Neutrophil (primary cell): ENCODE measurements around the gene CACNA1C.
"Not testable (repeated sequence)": the region's sequence is repeated elsewhere in the genome, so short reads cannot be mapped to it uniquely, and the experiment has no call there.

Experiments used
- H3K27ac ChIP-seq: fragments of 200-600 bp; sonication (generic); 2 replicates; pipeline ENCODE4 v1.5.1; 2016; ENCODE audit warnings: mild to moderate bottlenecking, moderate library complexity
- H3K27me3 ChIP-seq: fragments of 200-600 bp; sonication (generic); 2 replicates; pipeline ENCODE4 v1.6.0; 2016; ENCODE audit warnings: mild to moderate bottlenecking
- H3K36me3 ChIP-seq: fragments of 200-600 bp; sonication (generic); 2 replicates; pipeline ENCODE4 v1.5.1; 2017
- H3K4me1 ChIP-seq, 2 experiments: fragments of 200-600 bp in 1 of 2; sonication (generic) in 1 of 2; 1 replicate in 1 of 2; 2 replicates in 1 of 2; pipeline versions ENCODE4 v1.5.1 to v1.6.1; 2013 to 2016; ENCODE audit warnings: low read depth in 1 of 2, low read length in 1 of 2, mild to moderate bottlenecking in 1 of 2, moderate library complexity in 1 of 2; ENCODE audit not compliant: control insufficient read depth in 1 of 2, insufficient read depth in 1 of 2
- H3K4me3 ChIP-seq, 2 experiments: fragments of 200-600 bp in 1 of 2; sonication (generic) in 1 of 2; 1 replicate in 1 of 2; 2 replicates in 1 of 2; pipeline ENCODE4 v1.5.1; 2013 to 2016; ENCODE audit warnings: low read depth in 1 of 2, low read length in 1 of 2, mild to moderate bottlenecking in 1 of 2, moderate library complexity in 1 of 2
- H3K9me3 ChIP-seq: fragments of 200-600 bp; sonication (generic); 2 replicates; pipeline ENCODE4 v1.5.1; 2016
- TF ChIP-seq, protein P1 (sequence below): fragments of 200-600 bp; sonication (generic); IDR thresholded peaks from 2 replicates; pipeline ENCODE4 v1.5.1; 2016; ENCODE audit warnings: antibody characterized with exemption

CACNA1C gene

DNA sequence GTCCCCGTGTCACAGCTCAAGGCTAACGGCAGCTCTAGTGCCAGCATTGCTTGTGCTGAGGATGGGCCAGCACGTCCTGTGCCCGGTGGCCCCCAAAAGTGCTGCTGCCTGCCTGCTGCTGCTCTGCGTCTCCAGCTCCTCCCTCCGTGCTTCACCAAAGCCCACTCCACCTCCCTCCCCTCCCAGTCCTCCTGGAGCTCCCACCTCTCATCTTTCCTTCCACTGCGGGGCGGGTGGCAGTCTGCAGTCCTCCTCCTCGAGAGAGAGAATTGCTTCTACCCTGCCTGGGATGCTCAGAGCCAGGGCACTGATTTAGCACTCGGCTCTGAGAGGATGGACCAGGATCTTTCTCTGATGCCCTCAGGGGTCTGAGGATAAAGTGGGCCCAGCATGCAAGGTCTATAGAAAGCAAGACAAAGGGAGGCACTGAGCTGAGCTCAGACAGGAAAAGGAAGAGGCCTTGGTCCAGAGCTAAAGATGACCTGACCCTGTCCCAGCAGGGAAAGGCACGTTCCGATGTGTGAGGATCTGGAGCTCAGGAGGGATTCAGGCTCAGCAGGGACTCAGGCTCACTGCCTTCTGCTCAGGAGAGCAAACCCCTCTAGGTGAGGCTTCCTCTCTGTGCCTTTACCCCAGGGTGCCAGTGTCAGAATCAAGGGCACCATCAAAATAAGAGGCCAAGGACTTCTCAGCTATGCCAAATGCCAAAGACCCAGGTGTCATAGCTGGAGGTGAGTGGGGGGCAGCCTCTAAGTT lies 628.8 kb downstream of the CACNA1C start:
- Histone ChIP-seq H3K27ac (no peak overlapping the region), H3K4me3 (no peak overlapping the region), H3K4me1 (no peaks in the 10 kb centered on the region), H3K27me3 (peaks cover 5% of the 10 kb centered on the region), H3K36me3 (no peaks in the 10 kb centered on the region), H3K9me3 (no peaks in the 10 kb centered on the region)
- TF ChIP-seq, protein P1, sequence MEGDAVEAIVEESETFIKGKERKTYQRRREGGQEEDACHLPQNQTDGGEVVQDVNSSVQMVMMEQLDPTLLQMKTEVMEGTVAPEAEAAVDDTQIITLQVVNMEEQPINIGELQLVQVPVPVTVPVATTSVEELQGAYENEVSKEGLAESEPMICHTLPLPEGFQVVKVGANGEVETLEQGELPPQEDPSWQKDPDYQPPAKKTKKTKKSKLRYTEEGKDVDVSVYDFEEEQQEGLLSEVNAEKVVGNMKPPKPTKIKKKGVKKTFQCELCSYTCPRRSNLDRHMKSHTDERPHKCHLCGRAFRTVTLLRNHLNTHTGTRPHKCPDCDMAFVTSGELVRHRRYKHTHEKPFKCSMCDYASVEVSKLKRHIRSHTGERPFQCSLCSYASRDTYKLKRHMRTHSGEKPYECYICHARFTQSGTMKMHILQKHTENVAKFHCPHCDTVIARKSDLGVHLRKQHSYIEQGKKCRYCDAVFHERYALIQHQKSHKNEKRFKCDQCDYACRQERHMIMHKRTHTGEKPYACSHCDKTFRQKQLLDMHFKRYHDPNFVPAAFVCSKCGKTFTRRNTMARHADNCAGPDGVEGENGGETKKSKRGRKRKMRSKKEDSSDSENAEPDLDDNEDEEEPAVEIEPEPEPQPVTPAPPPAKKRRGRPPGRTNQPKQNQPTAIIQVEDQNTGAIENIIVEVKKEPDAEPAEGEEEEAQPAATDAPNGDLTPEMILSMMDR, result no peak

DNA sequence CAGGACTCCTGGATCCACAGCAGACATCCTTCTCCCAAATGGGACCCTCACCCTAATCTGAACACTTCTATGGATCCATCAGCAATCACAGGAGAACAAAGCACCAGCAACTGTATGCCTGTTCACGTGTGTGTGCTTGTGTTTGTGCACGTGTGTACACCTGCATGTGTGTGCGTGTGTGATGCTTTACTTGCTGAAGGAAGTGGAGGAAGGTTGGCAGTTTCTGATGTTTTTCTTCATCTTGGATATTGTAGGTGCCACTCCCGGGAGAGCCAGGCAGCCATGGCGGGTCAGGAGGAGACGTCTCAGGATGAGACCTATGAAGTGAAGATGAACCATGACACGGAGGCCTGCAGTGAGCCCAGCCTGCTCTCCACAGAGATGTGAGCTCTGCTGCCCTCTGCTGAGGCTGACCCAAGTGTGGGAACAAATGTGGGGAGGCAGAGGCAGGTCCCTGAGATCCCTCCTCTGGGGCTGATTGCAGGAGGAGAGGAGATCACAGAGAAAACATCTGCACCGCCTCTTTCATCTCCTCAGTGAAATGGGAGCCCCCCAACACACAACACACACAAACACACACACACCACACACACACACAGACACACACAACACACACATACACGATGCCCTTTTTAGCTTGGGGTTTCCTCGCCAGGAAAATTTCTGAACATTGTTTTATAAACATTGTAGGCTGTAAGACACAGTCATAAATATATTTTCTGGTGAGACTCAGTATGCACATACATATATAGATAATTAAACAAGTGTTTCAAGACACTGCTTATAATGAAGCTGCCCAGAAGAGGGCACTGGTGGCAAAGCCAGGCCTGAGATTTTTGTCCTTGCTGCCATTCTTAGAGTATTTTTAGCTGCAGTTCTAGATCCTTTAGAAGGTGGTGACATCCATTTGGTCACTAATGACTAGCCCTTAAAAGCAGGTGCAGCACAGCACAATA lies 629.8 kb downstream of the CACNA1C start:
- Histone ChIP-seq H3K36me3 (no peaks in the 10 kb centered on the region), H3K4me3 (no peak overlapping the region), H3K9me3 (no peaks in the 10 kb centered on the region), H3K4me1 (no peaks in the 10 kb centered on the region), H3K27me3 (peaks cover 5% of the 10 kb centered on the region), H3K27ac (no peak overlapping the region)
- TF ChIP-seq, protein P1, result no peak

DNA sequence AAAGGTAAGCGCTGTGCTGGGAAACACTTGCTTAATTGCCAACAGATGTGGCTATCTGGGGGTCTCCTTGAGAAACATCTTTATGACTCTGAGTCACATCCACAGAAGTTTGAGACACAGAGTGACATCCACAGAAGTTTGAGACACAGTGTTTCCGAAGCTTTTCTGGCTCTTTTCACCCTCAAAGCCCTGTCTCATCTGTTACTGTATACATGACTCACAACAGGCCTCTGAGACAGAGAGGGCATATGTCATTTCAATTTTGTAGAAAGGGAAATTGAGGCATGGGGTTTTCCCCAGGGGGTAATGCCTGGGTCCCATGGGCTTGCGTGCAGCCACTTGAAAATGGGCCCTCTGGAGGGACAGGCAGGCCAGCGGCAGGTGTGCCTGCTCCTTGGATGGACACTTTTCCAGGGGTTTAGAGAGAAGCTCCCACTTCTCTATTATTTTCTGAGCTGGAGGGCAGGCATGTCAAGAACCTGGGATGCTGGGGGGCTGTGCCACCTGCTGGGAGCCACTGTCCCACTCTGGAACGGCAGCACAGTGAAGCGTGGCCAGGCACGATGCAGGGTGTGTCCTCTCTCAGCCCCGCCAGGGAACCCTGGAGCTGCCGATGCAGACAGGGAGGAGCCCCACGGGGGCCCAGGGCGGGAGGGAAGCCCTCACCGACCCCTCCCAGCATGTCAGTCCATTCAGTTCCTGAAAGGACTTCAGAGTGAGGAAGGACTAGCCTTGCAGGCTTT lies 630.7 kb downstream of the CACNA1C start:
- TF ChIP-seq, protein P1, result no peak
- no peaks in the 10 kb centered on the region for H3K4me1 ChIP-seq
- peaks cover 5% of the 10 kb centered on the region for H3K27me3 ChIP-seq
- no peaks in the 10 kb centered on the region for H3K36me3 ChIP-seq
- H3K4me3 ChIP-seq, result no peak overlapping the region
- H3K27ac ChIP-seq, result no peak overlapping the region
- no peaks in the 10 kb centered on the region for H3K9me3 ChIP-seq

DNA sequence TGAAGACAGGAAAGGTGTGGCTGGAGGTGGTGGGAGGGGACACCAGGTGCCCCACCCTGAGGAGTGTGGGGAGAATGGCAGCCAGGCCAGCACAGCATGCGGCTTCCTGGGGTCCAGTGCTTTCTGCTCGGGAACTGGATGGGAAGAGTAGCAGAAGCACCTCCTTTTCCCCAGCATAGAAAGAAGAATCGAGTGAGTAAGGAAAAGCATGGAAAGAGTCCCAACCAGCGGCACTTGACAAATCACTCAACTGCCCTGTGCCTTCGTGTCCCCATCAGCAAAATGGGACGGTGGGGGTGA lies 631.2 kb downstream of the CACNA1C start:
- not testable (repeated sequence) for H3K36me3 ChIP-seq, H3K27me3 ChIP-seq, H3K9me3 ChIP-seq, H3K4me1 ChIP-seq, H3K27ac ChIP-seq, H3K4me3 ChIP-seq

DNA sequence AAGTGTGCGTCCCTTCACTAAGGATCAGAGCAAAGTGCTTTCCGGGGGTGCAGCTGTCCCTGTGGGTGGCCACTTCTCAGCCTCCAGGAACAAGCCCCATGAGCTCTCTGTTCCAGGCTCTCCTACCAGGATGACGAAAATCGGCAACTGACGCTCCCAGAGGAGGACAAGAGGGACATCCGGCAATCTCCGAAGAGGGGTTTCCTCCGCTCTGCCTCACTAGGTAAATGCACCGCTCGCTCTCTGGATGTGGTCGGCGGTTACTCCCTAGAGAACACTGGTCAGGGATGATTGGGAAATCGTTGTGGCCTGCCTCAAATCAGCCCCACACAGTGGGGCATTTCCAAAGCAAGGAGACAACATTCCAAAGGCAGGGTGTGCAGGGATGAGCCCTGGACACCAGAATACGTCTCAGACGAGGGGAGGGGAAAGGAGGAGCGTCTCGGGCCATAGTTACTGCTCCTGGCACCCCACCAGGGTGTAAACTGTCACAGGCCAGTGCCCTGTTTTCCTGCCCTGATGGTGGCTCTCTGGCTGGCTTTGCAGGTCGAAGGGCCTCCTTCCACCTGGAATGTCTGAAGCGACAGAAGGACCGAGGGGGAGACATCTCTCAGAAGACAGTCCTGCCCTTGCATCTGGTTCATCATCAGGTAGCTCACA lies 633.0 kb downstream of the CACNA1C start:
- H3K27ac ChIP-seq, H3K4me3 ChIP-seq, H3K4me1 ChIP-seq, H3K9me3 ChIP-seq, H3K36me3 ChIP-seq: not testable (repeated sequence)
- H3K27me3 ChIP-seq, result peaks cover 15% of the 10 kb centered on the region

DNA sequence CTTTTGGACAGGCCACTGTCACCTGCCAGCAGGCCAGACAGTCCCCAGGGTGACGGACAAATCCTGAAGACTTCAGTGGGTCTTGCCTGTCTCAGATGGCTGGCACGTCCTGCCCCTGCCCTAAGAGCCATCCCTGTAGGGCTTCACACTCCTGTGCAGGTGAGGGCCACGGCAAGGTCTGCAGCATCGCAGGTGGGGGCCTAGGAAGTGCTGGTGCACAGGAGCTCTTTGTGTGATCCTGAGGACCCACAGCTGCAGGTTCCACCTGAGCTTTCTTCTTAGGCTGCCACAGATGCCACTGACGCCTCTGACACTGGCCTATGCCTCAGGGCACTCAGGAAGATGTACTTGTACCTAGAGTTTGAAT lies 633.5 kb downstream of the CACNA1C start:
- Histone ChIP-seq H3K27ac (no peak overlapping the region), H3K4me3 (no peak overlapping the region), H3K4me1 (peaks cover 8 to 9% of the 10 kb centered on the region in 2 experiments), H3K27me3 (peaks cover 21% of the 10 kb centered on the region), H3K9me3 (no peaks in the 10 kb centered on the region), H3K36me3 (no peaks in the 10 kb centered on the region)
- TF ChIP-seq, protein P1, result no peak
